B cell (primary cell): ENCODE data around the gene KIDINS220. TPM values are rescaled to one million over a fixed set of nuclear protein-coding genes. Genes with fewer than 3 reads are reported as not detected.

ENCODE experiments used
- ATAC-seq: fragments of 200-7000 bp; cut with Tn5 transposase; one replicate; pipeline ENCODE4 v1.10.0; 2021; ENCODE audit warnings: low read depth, mild to moderate bottlenecking, moderate number of reproducible peaks, moderate library complexity
- CTCF ChIA-PET: fragments of 350-600 bp; sonication (Branson Sonifier 250); formaldehyde crosslinking; loops from one replicate; lab custom pipeline; 2021; ENCODE audit warnings: antibody characterized with exemption, inconsistent platforms; lab: Charles Lee
- POLR2A ChIA-PET: fragments of 350-600 bp; sonication (Branson Sonifier 250); formaldehyde crosslinking; loops from one replicate; lab custom pipeline; 2021; ENCODE audit warnings: antibody characterized with exemption; lab: Charles Lee
- DNase-seq: peaks from one replicate; pipeline ENCODE4 v3.0.0; 2013
- H2AFZ ChIP-seq: 2 replicates; pipeline ENCODE4 v1.6.1; 2012; ENCODE audit warnings: mild to moderate bottlenecking, low read depth, low read length; ENCODE audit not compliant: insufficient read depth, poor library complexity, severe bottlenecking
- H3K27ac ChIP-seq, 2 donors: 1 replicate in 1 of 2; 2 replicates in 1 of 2; pipeline ENCODE4 v1.5.1; 2012 to 2013; ENCODE audit warnings: low read length in 2 of 2, mild to moderate bottlenecking in 2 of 2, moderate library complexity in 1 of 2
- H3K27me3 ChIP-seq, 4 experiments: fragments of 200-600 bp in 1 of 4; sonication (generic) in 1 of 4; replicated peaks in 1 of 4; 1 replicate in 2 of 4; 2 replicates in 2 of 4; pipeline versions ENCODE4 v1.6.1 to v1.7.0; 2013 to 2016; ENCODE audit warnings: low read length in 3 of 4, mild to moderate bottlenecking in 2 of 4, mixed read lengths in 1 of 4, moderate library complexity in 1 of 4; ENCODE audit not compliant: insufficient read depth in 4 of 4, control insufficient read depth in 3 of 4; ENCODE audit errors: control extremely low read depth in 1 of 4
- H3K36me3 ChIP-seq, 2 experiments: replicated peaks in 1 of 2; 1 replicate in 1 of 2; 2 replicates in 1 of 2; pipeline versions ENCODE4 v1.6.1 to v1.7.1; 2013; ENCODE audit warnings: low read length in 1 of 2; ENCODE audit not compliant: insufficient read depth in 2 of 2, control insufficient read depth in 1 of 2; ENCODE audit errors: control extremely low read depth in 1 of 2, extremely low read depth in 1 of 2
- H3K4me1 ChIP-seq, 2 donors: fragments of 200-600 bp in 1 of 2; sonication (generic) in 1 of 2; 1 replicate in 1 of 2; 2 replicates in 1 of 2; pipeline versions ENCODE4 v1.5.1 to v1.6.1; 2013 to 2017; ENCODE audit warnings: low read length in 2 of 2; ENCODE audit not compliant: control insufficient read depth in 2 of 2, insufficient read depth in 2 of 2
- H3K4me2 ChIP-seq: replicated peaks from 2 replicates; pipeline ENCODE3; 2012; ENCODE audit warnings: mild to moderate bottlenecking, low read depth, low read length; ENCODE audit not compliant: poor library complexity, severe bottlenecking
- H3K4me3 ChIP-seq, 5 experiments: fragments of 200-600 bp in 1 of 5; sonication (generic) in 1 of 5; 1 replicate in 3 of 5; 2 replicates in 2 of 5; pipeline versions ENCODE4 v1.5.1 to v1.7.0; 2011 to 2016; ENCODE audit warnings: low read length in 4 of 5, mild to moderate bottlenecking in 4 of 5, low read depth in 2 of 5, control low read depth in 1 of 5, moderate library complexity in 1 of 5; ENCODE audit not compliant: insufficient read depth in 1 of 5; ENCODE audit errors: control extremely low read depth in 1 of 5, extremely low read depth in 1 of 5
- H3K79me2 ChIP-seq: fragments of 200-600 bp; sonication (generic); one replicate; pipeline ENCODE4 v1.6.0; 2016; ENCODE audit warnings: low read length; ENCODE audit not compliant: control insufficient read depth, insufficient read depth
- H3K9ac ChIP-seq: fragments of 200-600 bp; sonication (generic); 2 replicates; pipeline ENCODE4 v1.6.1; 2017; ENCODE audit warnings: mild to moderate bottlenecking, low read length, moderate library complexity
- H3K9me3 ChIP-seq, 3 donors: one replicate each; pipeline versions ENCODE4 v1.6.1 to v1.7.1; 2013; ENCODE audit warnings: low read length in 2 of 3; ENCODE audit not compliant: control insufficient read depth in 2 of 3, insufficient read depth in 1 of 3; ENCODE audit errors: control extremely low read depth in 1 of 3
- H4K20me1 ChIP-seq: 2 replicates; pipeline ENCODE4 v1.6.0; 2012; ENCODE audit warnings: mild to moderate bottlenecking, low read length; ENCODE audit not compliant: insufficient read depth, control insufficient read depth, poor library complexity, severe bottlenecking
- H3K27ac Mint-ChIP-seq: one replicate; pipeline ENCODE4 v1.8.0; 2021; ENCODE audit warnings: mixed read lengths
- H3K27me3 Mint-ChIP-seq: one replicate; pipeline ENCODE4 v1.8.0; 2021; ENCODE audit warnings: mixed read lengths
- H3K4me1 Mint-ChIP-seq: one replicate; pipeline ENCODE4 v1.8.0; 2021; ENCODE audit warnings: mixed read lengths
- H3K4me3 Mint-ChIP-seq: one replicate; pipeline ENCODE4 v1.8.0; 2021; ENCODE audit warnings: mixed read lengths
- H3K9me3 Mint-ChIP-seq: one replicate; pipeline ENCODE4 v1.8.0; 2022; ENCODE audit warnings: mixed read lengths; ENCODE audit not compliant: insufficient read depth
- CTCF ChIP-seq: fragments of 200-600 bp; IDR thresholded peaks from one replicate; pipeline ENCODE4 v1.8.0; 2022; ENCODE audit warnings: antibody characterized with exemption, mild to moderate bottlenecking
- EZH2 ChIP-seq: IDR thresholded peaks from 2 replicates; pipeline ENCODE4 v1.6.1; 2012; ENCODE audit warnings: borderline replicate concordance, low read depth, mild to moderate bottlenecking, moderate library complexity, low read length; ENCODE audit not compliant: insufficient read depth, poor library complexity, severe bottlenecking
- WGBS: methylation state at CpG from one replicate; pipeline ENCODE4 v1.1.5; 2013; ENCODE audit warnings: missing lambda C conversion rate; ENCODE audit not compliant: insufficient coverage; 5-methylcytosine and 5-hydroxymethylcytosine counted together
- intact Hi-C: fragments of 100-400 bp; cut with micrococcal nuclease; formaldehyde crosslinking; loops from one replicate; pipeline ENCODE4 v1.10.0; 2022
- polyA plus RNA-seq: library from polyadenylated mRNA; depleted of rRNA; stranded (reverse); fragments of >200 nt; gene quantifications from 2 replicates; pipeline ENCODE4 v1.2.3, GENCODE V29; 2012
- total RNA-seq, 2 donors: library from RNA; stranded (reverse); fragments of 120-200 nt in 1 of 2; gene quantifications; 1 replicate in 1 of 2; 2 replicates in 1 of 2; pipeline versions ENCODE4 v1.2.3 to v1.2.4, GENCODE V29; 2013 to 2022

KIDINS220 gene
- total and polyA plus RNA-seq, 2 donors (not counting 1 experiment from before 2014, with no cell fraction given): 12.5 to 36.6 TPM

- POLR2A ChIA-PET: no interaction called here
- TF ChIP-seq EZH2 (no peak), CTCF (no peak)
- Mint-ChIP-seq H3K27me3 (peaks cover 16% of the 10 kb centered on the region), H3K9me3 (no peaks in the 10 kb centered on the region), H3K4me3 (no peak overlapping the region), H3K27ac (no peak overlapping the region), H3K4me1 (no peaks in the 10 kb centered on the region)
- H3K9me3 ChIP-seq: peaks cover 0 to 7% (median 0%) of the 10 kb centered on the region in 3 donors
- H3K36me3 ChIP-seq: no peaks in the 10 kb centered on the region
- no peaks in the 10 kb centered on the region for H3K27me3 ChIP-seq
- 92% methylated on average over 5 of the region's 7 CpGs for WGBS
- no peak overlapping the region for H2AFZ ChIP-seq
- no peak overlapping the region for H3K4me3 ChIP-seq
- CTCF ChIA-PET: interaction anchor here (0.9 kb wide), 1 partner anchor 10 kb away, joined by 3 read pairs; no protein-coding TSS in a partner anchor
- no peak for DNase-seq
- no peaks in the 10 kb centered on the region for H3K4me1 ChIP-seq
- H3K27ac ChIP-seq: no peak overlapping the region
- intact Hi-C loops: no loop called here
- no peaks in the 10 kb centered on the region for H3K79me2 ChIP-seq
- H3K4me2 ChIP-seq: no peak overlapping the region
- no peak for ATAC-seq
- no peaks in the 10 kb centered on the region for H4K20me1 ChIP-seq
- H3K9ac ChIP-seq: no peak overlapping the region
Observed at GRCh38 chr2:8699839-8700238, 137.6 kb downstream of the KIDINS220 start.

- Histone ChIP-seq H4K20me1 (no peaks in the 10 kb centered on the region), H2AFZ (no peak overlapping the region), H3K4me2 (no peak overlapping the region), H3K27ac (no peak overlapping the region), H3K9ac (no peak overlapping the region), H3K36me3 (no peaks in the 10 kb centered on the region), H3K4me1 (no peaks in the 10 kb centered on the region), H3K9me3 (peaks cover 0 to 12% (median 0%) of the 10 kb centered on the region in 3 donors), H3K79me2 (no peaks in the 10 kb centered on the region), H3K27me3 (peaks cover 0 to 7% (median 2%) of the 10 kb centered on the region in 4 experiments), H3K4me3 (no peak overlapping the region)
- 91% methylated on average over 3 of the region's 5 CpGs for whole genome bisulfite sequencing
- Mint-ChIP-seq H3K4me3 (no peak overlapping the region), H3K9me3 (no peaks in the 10 kb centered on the region), H3K27ac (no peak overlapping the region), H3K27me3 (peaks cover 22% of the 10 kb centered on the region), H3K4me1 (no peaks in the 10 kb centered on the region)
- no peak for DNase-seq
- intact Hi-C loops: no loop called here
- CTCF ChIA-PET: interaction anchor here (1.5 kb wide), 1 partner anchor 10 kb away, joined by 3 read pairs; no protein-coding TSS in a partner anchor
- POLR2A ChIA-PET: no interaction called here
- TF ChIP-seq CTCF: no peak
- no peak for TF ChIP-seq EZH2
- no peak for ATAC-seq
Observed at GRCh38 chr2:8697190-8697589, 140.2 kb downstream of the KIDINS220 start.
